ENCODE results near the gene GTF2A1L. TPM values are rescaled to one million over a fixed set of nuclear protein-coding genes. Genes with fewer than 3 reads are reported as not detected.
"Not testable (repeated sequence)": the region's sequence is repeated elsewhere in the genome, so short reads cannot be mapped to it uniquely, and the experiment has no call there.

GTF2A1L gene
- total RNA-seq, 2 experiments from 2014 or later = not detected

- no peaks in the 10 kb centered on the region for H4K20me1 ChIP-seq (ENCODE audit: insufficient read depth, low read length)
- intact Hi-C loops (cut with micrococcal nuclease; ENCODE audit: unreplicated experiment) = no loop called here
Observed at GRCh38 chr2:48619526-48619925, 1.9 kb downstream of the GTF2A1L start.

GRCh38 chr2:48620604-48621003 lies 2.9 kb downstream of the GTF2A1L start:
- TF ChIP-seq CTCF (conservative IDR thresholded peaks at IDR 0.05; ENCODE audit: low read length) (no peak), EZH2phosphoT487 (IDR thresholded peaks at IDR 0.05; ENCODE audit: borderline replicate concordance, low read depth, low read length) (no peak)
- H3K4me2 ChIP-seq (ENCODE audit: low read length) = no peak overlapping the region
- no peaks in the 10 kb centered on the region for H3K4me1 ChIP-seq (ENCODE audit: insufficient read depth, low read length, poor library complexity, severe bottlenecking)
- H4K20me1 ChIP-seq (ENCODE audit: insufficient read depth, low read length) = no peaks in the 10 kb centered on the region
- no peak for DNase-seq (ENCODE audit: low spot score)
- no peak overlapping the region for H3K27ac ChIP-seq (ENCODE audit: low read depth, low read length, poor library complexity, severe bottlenecking)
- H2AFZ ChIP-seq (ENCODE audit: low read length) = no peak overlapping the region
- intact Hi-C loops (cut with micrococcal nuclease; ENCODE audit: unreplicated experiment) = no loop called here
- no peaks in the 10 kb centered on the region for H3K9me2 ChIP-seq (ENCODE audit: insufficient read depth, low read length)
- no peaks in the 10 kb centered on the region for H3K79me2 ChIP-seq (ENCODE audit: insufficient read depth, low read depth, low read length)
- no TSS peak for BruUV-seq (replicated peaks)
- POLR2A ChIA-PET = no interaction called here
- no peaks in the 10 kb centered on the region for H3K9me3 ChIP-seq (ENCODE audit: low read length)
- H3K4me3 ChIP-seq (ENCODE audit: low read depth, low read length, poor library complexity, severe bottlenecking) = no peak overlapping the region
- H3K36me3 ChIP-seq (ENCODE audit: insufficient read depth, low read length) = no peaks in the 10 kb centered on the region
- CTCF ChIA-PET (ENCODE audit: unreplicated experiment) = no interaction called here

More at GRCh38 chr2:48619526-48619925, 1.9 kb downstream of the GTF2A1L start:
- CTCF ChIA-PET (ENCODE audit: unreplicated experiment) = no interaction called here
- Histone ChIP-seq H2AFZ (ENCODE audit: low read length) (no peak overlapping the region), H3K9me3 (ENCODE audit: low read length) (no peaks in the 10 kb centered on the region), H3K27ac (ENCODE audit: low read depth, low read length, poor library complexity, severe bottlenecking) (no peak overlapping the region), H3K4me3 (ENCODE audit: low read depth, low read length, poor library complexity, severe bottlenecking) (no peak overlapping the region), H3K4me2 (ENCODE audit: low read length) (no peak overlapping the region), H3K79me2 (ENCODE audit: insufficient read depth, low read depth, low read length) (no peaks in the 10 kb centered on the region), H3K36me3 (ENCODE audit: insufficient read depth, low read length) (no peaks in the 10 kb centered on the region), H3K4me1 (ENCODE audit: insufficient read depth, low read length, poor library complexity, severe bottlenecking) (no peaks in the 10 kb centered on the region), H3K9me2 (ENCODE audit: insufficient read depth, low read length) (no peaks in the 10 kb centered on the region)
- no peak for DNase-seq (ENCODE audit: low spot score)
- POLR2A ChIA-PET = no interaction called here
- BruUV-seq (replicated peaks) = no TSS peak
- TF ChIP-seq CTCF (conservative IDR thresholded peaks at IDR 0.05; ENCODE audit: low read length) (no peak), EZH2phosphoT487 (IDR thresholded peaks at IDR 0.05; ENCODE audit: borderline replicate concordance, low read depth, low read length) (no peak)

- CTCF ChIA-PET (ENCODE audit: unreplicated experiment); H3K4me2 ChIP-seq (ENCODE audit: low read length); BruUV-seq (replicated peaks); H3K36me3 ChIP-seq (ENCODE audit: insufficient read depth, low read length); H3K9me2 ChIP-seq (ENCODE audit: insufficient read depth, low read length); H3K27ac ChIP-seq (ENCODE audit: low read depth, low read length, poor library complexity, severe bottlenecking); H2AFZ ChIP-seq (ENCODE audit: low read length); H4K20me1 ChIP-seq (ENCODE audit: insufficient read depth, low read length); H3K9me3 ChIP-seq (ENCODE audit: low read length); H3K4me3 ChIP-seq (ENCODE audit: low read depth, low read length, poor library complexity, severe bottlenecking); H3K4me1 ChIP-seq (ENCODE audit: insufficient read depth, low read length, poor library complexity, severe bottlenecking); H3K79me2 ChIP-seq (ENCODE audit: insufficient read depth, low read depth, low read length); intact Hi-C loops (cut with micrococcal nuclease; ENCODE audit: unreplicated experiment); DNase-seq (ENCODE audit: low spot score): not testable (repeated sequence)
- POLR2A ChIA-PET = interaction anchor here (0.6 to 0.7 kb wide), 2 partner anchors 20 to 503 kb away, joined by 5 read pairs; no protein-coding TSS in a partner anchor
Observed at GRCh38 chr2:48622691-48623090, 5.0 kb downstream of the GTF2A1L start.
